HG03280 (cell line): ENCODE measurements around the gene P2RY6.

Experiments
- ATAC-seq: cut with Tn5 transposase; IDR thresholded peaks from one replicate; pipeline ENCODE4 v1.9.1; 2021; ENCODE audit warnings: mild to moderate bottlenecking, moderate library complexity; ENCODE audit not compliant: unreplicated experiment

The P2RY6 gene

DNA sequence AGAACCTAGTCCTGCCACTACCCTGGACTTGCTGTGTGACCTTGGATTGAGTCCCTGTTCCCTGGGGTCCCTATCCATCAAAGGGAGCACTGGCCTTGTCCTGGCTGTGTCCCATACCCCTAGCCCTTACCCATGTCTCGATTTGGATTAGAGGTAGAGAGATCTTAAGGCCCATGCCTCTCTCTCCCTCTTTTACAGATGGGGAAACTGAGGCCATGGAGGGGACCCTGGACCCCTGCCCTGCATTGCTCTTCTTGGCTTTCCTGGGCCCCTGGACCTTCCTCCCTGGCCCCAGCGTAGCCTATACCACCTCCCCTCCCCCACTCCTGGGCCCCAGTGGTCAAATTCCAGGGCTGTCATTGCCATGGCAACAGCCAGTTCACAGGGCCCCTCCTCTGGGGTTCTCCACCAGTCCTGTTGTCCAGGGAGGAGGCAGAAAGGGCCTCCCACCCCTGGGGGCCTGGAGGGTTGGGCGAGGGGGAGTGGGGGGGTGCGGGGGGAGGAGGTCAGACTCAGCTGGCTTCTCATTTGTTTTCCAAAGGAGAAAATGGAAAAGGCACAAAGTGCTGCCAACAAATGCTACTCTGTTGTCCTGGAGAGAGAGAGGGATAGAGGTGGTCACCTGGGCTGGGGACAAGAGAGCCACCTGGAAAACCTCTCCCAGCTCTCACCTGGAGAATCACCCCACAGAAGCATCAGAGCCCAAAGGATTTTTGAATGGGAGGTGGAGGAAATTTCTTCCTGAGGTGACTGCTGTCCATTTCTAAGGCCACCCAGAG, 59.2 kb downstream of the P2RY6 start:
- no peak for ATAC-seq

- no peak for ATAC-seq
Measured at GRCh38 chr11:73333173-73333572, 61.0 kb downstream of the P2RY6 start.

DNA sequence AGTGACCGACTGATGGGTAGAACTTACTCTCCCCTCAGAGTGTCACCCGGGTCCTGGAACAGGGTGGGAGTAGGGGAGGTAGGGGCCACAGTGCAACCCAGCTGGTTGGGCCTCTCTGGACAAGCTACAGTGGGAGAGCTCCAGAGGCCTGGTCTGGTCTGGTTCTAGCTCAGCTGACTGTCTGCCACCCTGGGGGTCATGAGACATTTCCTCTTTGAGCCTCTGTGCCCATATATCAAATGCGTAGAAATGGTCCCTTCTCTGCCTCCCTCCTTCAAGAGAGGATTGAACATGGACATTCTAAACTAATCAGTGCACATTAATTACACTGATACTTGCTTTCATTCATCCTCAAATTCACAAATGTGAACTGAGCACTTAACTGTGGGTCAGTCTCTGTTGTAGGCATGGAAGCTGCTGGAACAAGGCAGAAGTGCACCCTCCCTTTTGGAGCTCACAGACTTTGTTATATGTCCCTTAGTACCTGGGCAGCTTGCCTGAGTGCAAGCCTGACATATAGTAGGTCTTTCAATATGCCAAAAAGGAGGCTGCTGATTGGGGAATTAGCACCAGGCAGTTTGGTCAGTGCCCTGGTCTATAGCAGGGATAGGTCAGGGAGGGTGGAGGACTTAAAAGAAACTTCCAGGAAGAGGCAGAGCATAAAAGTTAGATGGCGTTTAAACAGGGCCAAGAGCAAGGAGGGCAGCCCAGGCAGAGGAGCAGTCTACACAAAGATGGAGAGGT, 61.7 kb downstream of the P2RY6 start:
- ATAC-seq, result no peak

DNA sequence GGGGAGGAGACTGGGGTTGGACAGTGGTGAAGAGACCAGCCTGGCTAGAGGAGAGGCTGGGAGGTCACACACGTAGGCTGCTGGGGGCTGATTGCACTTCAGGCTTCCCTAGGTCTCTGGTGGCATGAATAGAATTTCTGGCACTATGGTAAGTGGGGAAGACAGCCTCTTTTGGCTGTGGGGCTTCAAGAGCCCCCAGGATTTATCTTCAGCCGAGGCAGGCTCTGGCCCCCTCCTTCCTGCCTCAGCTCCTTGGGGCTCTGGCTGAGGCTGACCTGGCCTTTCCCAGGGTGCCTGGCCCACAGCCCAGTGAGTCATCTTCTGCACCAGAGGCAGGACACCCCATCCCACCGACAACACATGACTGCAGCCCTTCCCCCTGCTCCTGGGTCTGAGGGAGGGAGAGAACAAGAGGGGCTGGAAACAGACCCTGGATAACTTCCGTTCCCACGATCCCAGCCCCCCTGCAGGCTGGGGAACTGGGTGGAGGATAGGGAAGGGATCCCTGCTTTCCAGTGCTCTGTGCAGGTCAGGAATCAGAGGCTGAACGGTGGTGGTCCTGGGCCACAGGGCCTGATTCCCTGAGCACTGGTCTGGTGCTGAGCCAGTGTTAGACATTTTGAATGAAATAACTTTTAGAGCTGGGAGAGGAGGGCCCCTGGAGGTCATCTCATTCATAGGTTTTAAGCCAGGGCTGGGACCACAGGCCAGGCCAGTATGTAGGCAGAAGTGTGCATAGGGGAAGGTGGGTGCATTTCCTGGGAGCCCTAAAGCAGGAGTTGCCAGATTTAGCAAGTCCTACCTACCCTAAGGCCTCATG, 62.5 kb downstream of the P2RY6 start:
- ATAC-seq, result no peak

DNA sequence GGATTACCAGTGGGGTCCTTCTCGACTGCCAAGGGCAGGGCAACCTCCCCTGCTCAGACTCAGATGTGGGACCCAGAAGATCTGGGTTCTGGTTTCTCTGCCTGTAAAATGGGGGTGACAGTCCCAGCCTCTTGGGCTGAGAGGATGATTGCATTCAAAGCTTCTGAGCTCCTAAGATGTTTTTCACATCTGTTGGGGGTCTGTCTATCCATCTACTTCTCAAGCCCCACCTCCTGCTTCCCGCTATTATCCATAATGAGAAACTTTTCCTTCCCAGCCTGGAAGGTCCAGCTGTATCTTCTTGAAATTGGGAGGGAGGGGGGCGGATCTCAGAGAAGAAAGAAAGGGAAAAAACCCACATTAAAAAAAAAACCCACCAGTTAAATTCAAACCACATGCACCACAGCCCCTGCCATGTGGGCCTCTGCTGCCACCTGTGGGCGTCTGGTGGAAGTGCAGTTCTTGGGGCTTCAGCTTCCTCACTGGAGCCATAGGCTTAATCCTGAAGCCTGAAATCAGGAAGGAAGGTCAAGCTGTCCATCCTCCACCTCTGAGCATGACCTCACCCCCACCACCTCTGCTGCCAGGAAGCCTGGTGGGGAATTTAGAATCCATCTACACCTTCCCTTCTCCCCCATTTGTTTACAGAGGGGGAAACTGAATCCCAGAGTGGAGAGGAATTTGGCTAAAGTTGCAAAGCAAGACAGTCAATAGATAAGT, 63.2 kb downstream of the P2RY6 start:
- no peak for ATAC-seq

DNA sequence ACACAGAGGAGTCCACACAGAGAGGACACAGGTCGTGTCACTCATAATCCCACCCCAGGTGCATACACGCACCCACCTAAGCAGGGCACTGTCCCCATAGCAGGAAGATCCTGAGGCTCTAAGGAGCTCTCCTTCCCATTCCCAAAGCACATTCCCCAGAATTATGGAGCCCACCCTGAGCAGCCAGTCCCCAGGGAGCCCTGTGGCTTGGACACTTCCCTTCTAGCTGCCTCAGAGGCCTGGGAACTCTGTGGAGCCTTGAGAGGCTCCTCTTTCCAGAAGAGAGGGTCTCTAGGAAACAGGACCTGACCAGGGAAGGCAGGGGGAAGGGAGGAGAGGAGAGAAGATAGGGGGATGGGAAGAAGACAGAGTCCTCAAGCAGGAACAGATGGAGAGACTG, 65.7 kb downstream of the P2RY6 start:
- no peak for ATAC-seq

- ATAC-seq, result no peak
Measured at GRCh38 chr11:73338279-73338678, 66.1 kb downstream of the P2RY6 start.

GRCh38 chr11:73340164-73340563, 68.0 kb downstream of the P2RY6 start:
- ATAC-seq, result no peak

DNA sequence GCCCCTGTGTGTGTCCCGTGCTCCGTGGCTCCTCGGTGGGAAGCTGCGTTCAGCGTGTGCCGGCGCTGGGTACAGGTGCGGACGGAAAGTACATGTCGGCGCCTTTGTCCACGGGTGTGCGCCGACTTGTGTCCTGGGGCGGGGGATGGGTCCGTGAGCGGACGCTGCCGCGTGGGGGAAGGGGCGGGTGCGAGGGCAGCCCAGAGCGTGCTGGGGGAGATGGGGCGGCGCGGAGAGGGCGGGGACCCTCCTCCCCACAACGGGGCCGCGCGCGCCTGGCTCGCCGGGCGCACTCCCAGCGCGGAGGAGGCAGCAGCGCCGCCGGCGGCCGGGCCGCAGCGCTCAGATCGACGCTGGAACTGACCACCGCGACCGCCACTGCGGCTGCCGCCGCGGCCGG, 70.5 kb downstream of the P2RY6 start:
- ATAC-seq, result no peak

- ATAC-seq, result no peak
Measured at GRCh38 chr11:73343076-73343873, 71.1 kb downstream of the P2RY6 start.

- ATAC-seq, result no peak
Measured at GRCh38 chr11:73344191-73344607, 72.1 kb downstream of the P2RY6 start.

- no peak for ATAC-seq
Measured at GRCh38 chr11:73345481-73346160, 73.5 kb downstream of the P2RY6 start.

DNA sequence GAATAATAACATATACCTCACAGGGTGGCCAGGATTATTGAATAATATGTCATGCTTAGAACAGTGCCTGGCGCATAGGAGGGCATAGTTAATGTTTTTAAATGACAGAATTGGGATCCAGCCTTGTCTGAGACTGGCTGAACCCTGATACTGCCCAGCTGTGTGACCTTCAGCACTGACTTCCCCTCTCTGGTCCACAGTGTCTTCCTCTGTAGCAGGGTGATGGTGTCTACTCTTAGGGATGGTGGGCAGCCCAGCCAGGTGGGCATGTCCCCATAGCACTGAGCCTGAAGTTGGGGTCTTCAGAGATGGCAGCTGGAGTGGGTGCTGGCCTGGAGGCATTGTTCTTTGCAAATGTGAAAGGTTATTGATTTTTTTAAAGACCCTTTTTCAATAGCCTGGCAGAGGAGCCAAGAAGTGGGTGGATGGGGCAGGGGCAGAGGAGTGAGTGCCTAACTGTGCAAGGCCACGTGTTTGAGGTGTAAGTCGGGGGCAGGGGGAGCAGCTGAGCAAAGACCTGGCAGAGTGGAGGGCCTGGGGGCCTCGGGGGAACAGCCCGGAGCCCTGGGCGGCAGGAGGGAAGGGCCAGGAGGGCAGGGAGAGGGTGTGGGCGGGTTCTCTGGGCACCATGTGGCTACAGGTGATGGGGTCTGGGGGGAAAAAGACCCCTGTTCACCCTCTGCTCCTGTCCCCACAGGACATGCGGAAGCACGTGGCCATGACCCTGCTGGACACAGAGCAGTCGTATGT, 74.2 kb downstream of the P2RY6 start:
- no peak for ATAC-seq

DNA sequence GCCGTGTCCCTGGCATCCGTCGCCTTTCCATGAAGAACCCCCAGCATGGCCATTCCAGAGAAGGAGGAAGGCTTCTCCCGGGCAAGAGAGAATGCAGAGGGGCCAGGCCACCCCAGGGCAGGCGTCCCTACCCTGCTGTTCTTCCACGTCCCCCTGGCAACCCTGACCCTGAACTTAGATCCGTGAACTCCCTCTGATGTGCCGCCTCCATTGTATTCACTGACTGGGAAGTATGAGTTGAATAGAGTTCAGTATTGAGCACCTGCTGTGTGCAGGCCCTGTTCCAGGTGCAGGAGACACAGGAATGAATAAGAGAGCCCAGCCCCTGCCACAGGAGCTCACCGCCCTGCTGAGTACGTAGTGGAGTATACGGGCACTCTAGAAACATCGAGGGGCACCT, 74.9 kb downstream of the P2RY6 start:
- ATAC-seq, result no peak
